GM18519 (cell line): ENCODE results near the gene NR3C2.
"Not testable (repeated sequence)": the region's sequence is repeated elsewhere in the genome, so short reads cannot be mapped to it uniquely, and the experiment has no call there.

ENCODE experiments used
- ATAC-seq: cut with Tn5 transposase; IDR thresholded peaks from one replicate; pipeline ENCODE4 v1.9.1; 2021; ENCODE audit warnings: mild to moderate bottlenecking, moderate library complexity; ENCODE audit not compliant: unreplicated experiment, low FRiP score

NR3C2 gene

GRCh38 chr4:148323316-148323715 lies 118.9 kb downstream of the NR3C2 start:
- not testable (repeated sequence) for ATAC-seq

- no peak for ATAC-seq
Measured at GRCh38 chr4:148315049-148315448, 127.2 kb downstream of the NR3C2 start.

GRCh38 chr4:148312956-148313490 lies 129.2 kb downstream of the NR3C2 start:
- no peak for ATAC-seq

- no peak for ATAC-seq
Measured at GRCh38 chr4:148311526-148311925, 130.7 kb downstream of the NR3C2 start.

- ATAC-seq, result no peak
Measured at GRCh38 chr4:148310756-148311155, 131.5 kb downstream of the NR3C2 start.

GRCh38 chr4:148305751-148306150 lies 136.5 kb downstream of the NR3C2 start:
- no peak for ATAC-seq

GRCh38 chr4:148302416-148302815 lies 139.8 kb downstream of the NR3C2 start:
- no peak for ATAC-seq

GRCh38 chr4:148300877-148301276 lies 141.3 kb downstream of the NR3C2 start:
- no peak for ATAC-seq

GRCh38 chr4:148299337-148299736 lies 142.9 kb downstream of the NR3C2 start:
- ATAC-seq, result no peak

- ATAC-seq, result no peak
Measured at GRCh38 chr4:148296498-148296897, 145.7 kb downstream of the NR3C2 start.

- ATAC-seq, result no peak
Measured at GRCh38 chr4:148295642-148296041, 146.6 kb downstream of the NR3C2 start.

GRCh38 chr4:148293571-148293970 lies 148.6 kb downstream of the NR3C2 start:
- ATAC-seq, result no peak

GRCh38 chr4:148292686-148293085 lies 149.5 kb downstream of the NR3C2 start:
- ATAC-seq, result no peak

- no peak for ATAC-seq
Measured at GRCh38 chr4:148289740-148290139, 152.5 kb downstream of the NR3C2 start.

- ATAC-seq, result no peak
Measured at GRCh38 chr4:148288448-148288847, 153.8 kb downstream of the NR3C2 start.

GRCh38 chr4:148287111-148287510 lies 155.1 kb downstream of the NR3C2 start:
- no peak for ATAC-seq

GRCh38 chr4:148286012-148286411 lies 156.2 kb downstream of the NR3C2 start:
- no peak for ATAC-seq

- no peak for ATAC-seq
Measured at GRCh38 chr4:148283665-148284064, 158.5 kb downstream of the NR3C2 start.

- no peak for ATAC-seq
Measured at GRCh38 chr4:148278310-148278709, 163.9 kb downstream of the NR3C2 start.

- ATAC-seq, result no peak
Measured at GRCh38 chr4:148275266-148275665, 166.9 kb downstream of the NR3C2 start.

- ATAC-seq, result no peak
Measured at GRCh38 chr4:148273501-148273986, 168.7 kb downstream of the NR3C2 start.

- no peak for ATAC-seq
Measured at GRCh38 chr4:148271166-148271565, 171.0 kb downstream of the NR3C2 start.

GRCh38 chr4:148270630-148271029 lies 171.6 kb downstream of the NR3C2 start:
- ATAC-seq, result no peak
